ENCODE results near the gene MAN2B1. TPM values are rescaled to one million over a fixed set of nuclear protein-coding genes. Genes with fewer than 3 reads are reported as not detected.

MAN2B1 gene
- total RNA-seq, 6 experiments from 2014 or later, result 49.9 to 69.9 (median 65.2) TPM

- Mint-ChIP-seq H3K9me3 (no peaks in the 10 kb centered on the region), H3K4me1 (ENCODE audit: low read depth) (peaks cover 38% of the 10 kb centered on the region), H3K27ac (peak overlapping the region; percentile 70), H3K27me3 (ENCODE audit: insufficient read depth) (peaks cover 4% of the 10 kb centered on the region; the same call in 1 of the 2 replicates), H3K36me3 (ENCODE audit: low read depth) (peaks cover 5% of the 10 kb centered on the region; the same call in 1 of the 2 replicates), H3K4me3 (peak overlapping the region; percentile 95)
- no peak for TF ChIP-seq CTCF (IDR thresholded peaks at IDR 0.05)
- DNase-seq, result no peak
Measured at GRCh38 chr19:12665671-12666264, 774 bp downstream of the MAN2B1 start.

- peaks cover 32% of the 10 kb centered on the region for H3K4me1 Mint-ChIP-seq (ENCODE audit: low read depth)
- no peak for TF ChIP-seq CTCF (IDR thresholded peaks at IDR 0.05)
- no peaks in the 10 kb centered on the region for H3K9me3 Mint-ChIP-seq
- H3K4me3 Mint-ChIP-seq, result no peak overlapping the region
- peaks cover 4% of the 10 kb centered on the region; the same call in 1 of the 2 replicates for H3K27me3 Mint-ChIP-seq (ENCODE audit: insufficient read depth)
- no peak for DNase-seq
- H3K36me3 Mint-ChIP-seq (ENCODE audit: low read depth), result peaks cover 5% of the 10 kb centered on the region; the same call in 1 of the 2 replicates
- H3K27ac Mint-ChIP-seq, result no peak overlapping the region
Measured at GRCh38 chr19:12665281-12665573, 1.3 kb downstream of the MAN2B1 start.

GRCh38 chr19:12664406-12665280, 1.9 kb downstream of the MAN2B1 start:
- TF ChIP-seq CTCF (IDR thresholded peaks at IDR 0.05), result no peak
- H3K4me3 Mint-ChIP-seq, result no peak overlapping the region

GRCh38 chr19:12660980-12661379, 5.6 kb downstream of the MAN2B1 start:
- no peaks in the 10 kb centered on the region for H3K27me3 Mint-ChIP-seq (ENCODE audit: insufficient read depth)
- H3K36me3 Mint-ChIP-seq (ENCODE audit: low read depth), result peaks cover 13% of the 10 kb centered on the region
- DNase-seq, result no peak
- peaks cover 5% of the 10 kb centered on the region for H3K4me1 Mint-ChIP-seq (ENCODE audit: low read depth)
- H3K27ac Mint-ChIP-seq, result no peak overlapping the region
- no peak for TF ChIP-seq CTCF (IDR thresholded peaks at IDR 0.05)
- no peak overlapping the region for H3K4me3 Mint-ChIP-seq
- H3K9me3 Mint-ChIP-seq, result no peaks in the 10 kb centered on the region

More at GRCh38 chr19:12664406-12665280, 1.9 kb downstream of the MAN2B1 start:
- DNase-seq, result no peak
- H3K36me3 Mint-ChIP-seq (ENCODE audit: low read depth), result peaks cover 5% of the 10 kb centered on the region; the same call in 1 of the 2 replicates
- H3K27ac Mint-ChIP-seq, result no peak overlapping the region
- H3K4me1 Mint-ChIP-seq (ENCODE audit: low read depth), result peaks cover 30% of the 10 kb centered on the region
- H3K9me3 Mint-ChIP-seq, result no peaks in the 10 kb centered on the region
- peaks cover 4% of the 10 kb centered on the region; the same call in 1 of the 2 replicates for H3K27me3 Mint-ChIP-seq (ENCODE audit: insufficient read depth)

- no peaks in the 10 kb centered on the region for H3K27me3 Mint-ChIP-seq (ENCODE audit: insufficient read depth)
- no peak overlapping the region for H3K27ac Mint-ChIP-seq
- peaks cover 23% of the 10 kb centered on the region for H3K36me3 Mint-ChIP-seq (ENCODE audit: low read depth)
- 0 out of 2 replicates have a peak, but pooled peaks have one; percentile 10 for TF ChIP-seq CTCF (IDR thresholded peaks at IDR 0.05)
- no peaks in the 10 kb centered on the region for H3K9me3 Mint-ChIP-seq
- H3K4me3 Mint-ChIP-seq, result no peak overlapping the region
- DNase-seq, result no peak
- H3K4me1 Mint-ChIP-seq (ENCODE audit: low read depth), result no peaks in the 10 kb centered on the region
Measured at GRCh38 chr19:12657966-12658365, 8.6 kb downstream of the MAN2B1 start.

Measured in HFFc6 (cell line).